Trophoblast cell (in vitro differentiated cells and primary cell): ENCODE results near the gene ARFGEF3.

Source experiments
- DNase-seq, 2 donors: peaks; one replicate each; pipeline ENCODE4 v3.0.0-alpha.2; 2016
- H2AFZ ChIP-seq: 2 replicates; pipeline ENCODE4 v1.6.1; 2013; ENCODE audit warnings: low read length, moderate library complexity, mild to moderate bottlenecking; ENCODE audit not compliant: insufficient read depth, poor library complexity
- H2AK5ac ChIP-seq: 2 replicates; pipeline ENCODE4 v1.6.1; 2013; ENCODE audit warnings: mild to moderate bottlenecking, low read length
- H2BK120ac ChIP-seq: 2 replicates; pipeline ENCODE4 v1.6.1; 2013; ENCODE audit warnings: low read length, mild to moderate bottlenecking, moderate library complexity; ENCODE audit not compliant: insufficient read depth, poor library complexity
- H2BK12ac ChIP-seq: 2 replicates; pipeline ENCODE4 v1.6.1; 2013; ENCODE audit warnings: mild to moderate bottlenecking, low read length, moderate library complexity
- H2BK5ac ChIP-seq: 2 replicates; pipeline ENCODE4 v1.6.1; 2013; ENCODE audit warnings: low read length, low read depth, moderate library complexity, mild to moderate bottlenecking; ENCODE audit not compliant: poor library complexity
- H3K14ac ChIP-seq: 2 replicates; pipeline ENCODE4 v1.6.1; 2013; ENCODE audit warnings: mild to moderate bottlenecking, low read length
- H3K18ac ChIP-seq: 2 replicates; pipeline ENCODE4 v1.6.1; 2013; ENCODE audit warnings: mild to moderate bottlenecking, low read length
- H3K23ac ChIP-seq: 2 replicates; pipeline ENCODE4 v1.6.1; 2013; ENCODE audit warnings: low read length
- H3K27ac ChIP-seq: 2 replicates; pipeline ENCODE4 v1.5.1; 2013; ENCODE audit warnings: low read depth, mild to moderate bottlenecking, inconsistent platforms, low read length, moderate library complexity
- H3K27me3 ChIP-seq: 2 replicates; pipeline ENCODE4 v1.6.1; 2013; ENCODE audit warnings: inconsistent platforms, mild to moderate bottlenecking, low read length, moderate library complexity; ENCODE audit not compliant: insufficient read depth
- H3K36me3 ChIP-seq, 2 experiments: 1 replicate in 1 of 2; 2 replicates in 1 of 2; pipeline ENCODE4 v1.6.1; 2013; ENCODE audit warnings: low read length in 2 of 2, mild to moderate bottlenecking in 2 of 2, moderate library complexity in 1 of 2; ENCODE audit not compliant: insufficient read depth in 2 of 2, control insufficient read depth in 1 of 2
- H3K4ac ChIP-seq: 2 replicates; pipeline ENCODE4 v1.6.1; 2013; ENCODE audit warnings: low read depth, mild to moderate bottlenecking, low read length, moderate library complexity
- H3K4me1 ChIP-seq, 2 experiments: 1 replicate in 1 of 2; 2 replicates in 1 of 2; pipeline ENCODE4 v1.6.1; 2013; ENCODE audit warnings: low read length in 2 of 2, mild to moderate bottlenecking in 2 of 2, moderate library complexity in 1 of 2; ENCODE audit not compliant: insufficient read depth in 2 of 2, control insufficient read depth in 1 of 2
- H3K4me2 ChIP-seq: 2 replicates; pipeline ENCODE4 v1.6.1; 2013; ENCODE audit warnings: inconsistent platforms, mild to moderate bottlenecking, low read length, moderate library complexity
- H3K4me3 ChIP-seq: 2 replicates; pipeline ENCODE4 v1.5.1; 2013; ENCODE audit warnings: mild to moderate bottlenecking, low read depth, low read length, inconsistent platforms
- H3K79me1 ChIP-seq: one replicate; pipeline ENCODE4 v1.6.1; 2013; ENCODE audit warnings: low read length
- H3K79me2 ChIP-seq: 2 replicates; pipeline ENCODE4 v1.6.1; 2013; ENCODE audit warnings: low read length, mild to moderate bottlenecking; ENCODE audit not compliant: control insufficient read depth, insufficient read depth, poor library complexity
- H3K9ac ChIP-seq: 2 replicates; pipeline ENCODE4 v1.6.1; 2013; ENCODE audit warnings: mild to moderate bottlenecking, low read length
- H3K9me3 ChIP-seq: 2 replicates; pipeline ENCODE4 v1.6.1; 2013; ENCODE audit warnings: low read depth, mild to moderate bottlenecking, control low read depth, inconsistent platforms, low read length; ENCODE audit not compliant: insufficient read depth
- H4K12ac ChIP-seq: 2 replicates; pipeline ENCODE4 v1.6.1; 2013; ENCODE audit warnings: low read depth, mild to moderate bottlenecking, low read length, moderate library complexity
- H4K8ac ChIP-seq: 2 replicates; pipeline ENCODE4 v1.6.1; 2013; ENCODE audit warnings: low read depth, mild to moderate bottlenecking, low read length, moderate library complexity
- H4K91ac ChIP-seq: one replicate; pipeline ENCODE4 v1.6.1; 2013; ENCODE audit warnings: low read depth, mild to moderate bottlenecking, low read length, moderate library complexity
- WGBS: extraction: QIAGEN DNeasy Blood & Tissue Kit; methylation state at CpG from one replicate; pipeline ENCODE4 v1.1.7; 2013; ENCODE audit warnings: missing lambda C conversion rate; ENCODE audit not compliant: insufficient read length, insufficient coverage; ENCODE audit errors: extremely low coverage; 5-methylcytosine and 5-hydroxymethylcytosine counted together

The ARFGEF3 gene

DNA sequence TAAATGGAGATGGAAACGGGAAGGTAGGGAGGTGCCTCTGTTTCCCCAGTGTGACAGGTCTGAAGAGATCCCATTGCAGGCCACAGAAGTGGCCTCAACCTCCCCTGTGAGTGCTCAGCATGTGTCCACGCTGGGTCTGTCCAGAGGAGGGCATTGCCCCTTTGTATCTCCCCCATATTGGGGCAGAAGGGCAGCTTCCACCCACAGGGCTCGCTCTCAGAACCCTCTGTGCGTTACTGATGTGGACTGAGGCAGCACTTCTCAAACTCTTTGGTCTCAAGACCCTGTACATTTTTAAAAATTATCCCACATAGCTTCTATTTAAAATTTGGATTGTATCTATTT lies 22.0 kb downstream of the ARFGEF3 start:
- H2BK12ac ChIP-seq = no peak overlapping the region
- H3K23ac ChIP-seq = no peak overlapping the region
- H2BK120ac ChIP-seq = no peak overlapping the region
- H2BK5ac ChIP-seq = no peak overlapping the region
- no CpG with 5 or more reads among the region's 4 CpGs for WGBS
- no peak overlapping the region for H4K12ac ChIP-seq
- H3K79me2 ChIP-seq = no peaks in the 10 kb centered on the region
- no peak overlapping the region for H4K91ac ChIP-seq
- no peak for DNase-seq
- H2AK5ac ChIP-seq = no peak overlapping the region
- no peaks in the 10 kb centered on the region for H3K27me3 ChIP-seq
- H4K8ac ChIP-seq = no peak overlapping the region
- H3K14ac ChIP-seq = no peak overlapping the region
- H3K18ac ChIP-seq = no peak overlapping the region
- no peak overlapping the region for H3K4me3 ChIP-seq
- no peaks in the 10 kb centered on the region for H3K9me3 ChIP-seq
- H3K36me3 ChIP-seq = no peaks in the 10 kb centered on the region
- no peak overlapping the region for H3K27ac ChIP-seq
- peaks cover 2 to 4% of the 10 kb centered on the region in 2 experiments for H3K4me1 ChIP-seq
- no peaks in the 10 kb centered on the region for H3K79me1 ChIP-seq
- H2AFZ ChIP-seq = no peak overlapping the region
- H3K4me2 ChIP-seq = no peak overlapping the region
- H3K9ac ChIP-seq = no peak overlapping the region
- H3K4ac ChIP-seq = no peak overlapping the region

DNA sequence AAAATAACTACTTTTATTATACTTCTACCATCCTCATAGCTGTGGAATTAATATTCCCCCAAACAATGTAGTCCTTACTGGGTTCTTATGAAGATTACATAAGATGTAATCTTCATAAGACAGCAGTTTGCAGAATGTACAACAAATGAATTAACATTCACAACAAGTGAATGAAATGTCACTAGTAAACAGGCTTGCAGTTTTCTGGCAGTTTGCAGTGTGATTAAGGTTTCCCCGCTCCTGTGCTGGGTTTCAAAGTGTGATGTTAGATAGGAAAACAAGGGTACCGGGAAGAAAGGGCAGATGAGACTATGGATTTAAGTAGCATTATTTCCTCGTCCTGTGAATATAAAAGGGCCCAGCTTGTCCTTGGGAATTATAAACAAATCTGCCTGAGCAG lies 22.5 kb downstream of the ARFGEF3 start:
- H3K27me3 ChIP-seq = no peaks in the 10 kb centered on the region
- H3K9ac ChIP-seq = no peak overlapping the region
- peaks cover 2 to 4% of the 10 kb centered on the region in 2 experiments for H3K4me1 ChIP-seq
- H3K4me3 ChIP-seq = no peak overlapping the region
- no peaks in the 10 kb centered on the region for H3K9me3 ChIP-seq
- H3K23ac ChIP-seq = no peak overlapping the region
- H3K18ac ChIP-seq = no peak overlapping the region
- no peak overlapping the region for H3K4ac ChIP-seq
- H4K8ac ChIP-seq = no peak overlapping the region
- no peaks in the 10 kb centered on the region for H3K36me3 ChIP-seq
- H4K91ac ChIP-seq = no peak overlapping the region
- H2BK120ac ChIP-seq = no peak overlapping the region
- no peak overlapping the region for H2AFZ ChIP-seq
- DNase-seq = no peak
- no peak overlapping the region for H2AK5ac ChIP-seq
- H3K79me2 ChIP-seq = no peaks in the 10 kb centered on the region
- H2BK5ac ChIP-seq = no peak overlapping the region
- no peak overlapping the region for H3K27ac ChIP-seq
- WGBS = no CpG with 5 or more reads among the region's 3 CpGs
- no peak overlapping the region for H3K14ac ChIP-seq
- no peak overlapping the region for H3K4me2 ChIP-seq
- H4K12ac ChIP-seq = no peak overlapping the region
- H3K79me1 ChIP-seq = no peaks in the 10 kb centered on the region
- H2BK12ac ChIP-seq = no peak overlapping the region

DNA sequence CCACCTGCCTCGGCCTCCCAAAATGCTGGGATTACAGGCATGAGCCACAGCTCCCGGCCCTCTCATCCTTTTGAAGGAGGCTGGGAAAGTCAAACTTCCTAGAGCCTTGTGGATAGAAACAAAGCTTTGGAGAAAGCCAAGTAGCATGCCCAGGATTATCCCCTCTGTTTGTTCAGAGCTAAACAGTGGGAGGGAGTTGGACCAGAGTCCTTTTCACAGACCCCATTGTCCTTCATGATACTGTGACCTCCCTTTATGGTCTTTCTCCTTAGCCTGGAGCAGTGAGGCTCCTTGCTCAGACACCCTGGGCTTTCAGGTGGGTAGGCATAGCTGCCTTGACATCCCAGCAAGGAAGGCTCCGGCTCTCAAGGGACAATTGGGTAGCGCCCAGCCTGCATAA lies 25.4 kb downstream of the ARFGEF3 start:
- no peak overlapping the region for H2BK5ac ChIP-seq
- H3K4me3 ChIP-seq = no peak overlapping the region
- no peak overlapping the region for H2BK12ac ChIP-seq
- no peaks in the 10 kb centered on the region for H3K79me1 ChIP-seq
- H3K79me2 ChIP-seq = no peaks in the 10 kb centered on the region
- no peak overlapping the region for H3K4me2 ChIP-seq
- no peak overlapping the region for H3K4ac ChIP-seq
- H2BK120ac ChIP-seq = no peak overlapping the region
- no peak overlapping the region for H4K8ac ChIP-seq
- no peak overlapping the region for H3K23ac ChIP-seq
- no peaks in the 10 kb centered on the region for H3K9me3 ChIP-seq
- no peak overlapping the region for H3K27ac ChIP-seq
- H4K91ac ChIP-seq = no peak overlapping the region
- H3K27me3 ChIP-seq = no peaks in the 10 kb centered on the region
- H3K9ac ChIP-seq = no peak overlapping the region
- WGBS = no CpG with 5 or more reads among the region's 4 CpGs
- H2AK5ac ChIP-seq = no peak overlapping the region
- no peak overlapping the region for H2AFZ ChIP-seq
- H3K4me1 ChIP-seq = peaks cover 2 to 4% of the 10 kb centered on the region in 2 experiments
- no peak for DNase-seq
- H3K36me3 ChIP-seq = no peaks in the 10 kb centered on the region
- H4K12ac ChIP-seq = no peak overlapping the region
- H3K18ac ChIP-seq = no peak overlapping the region
- H3K14ac ChIP-seq = no peak overlapping the region

DNA sequence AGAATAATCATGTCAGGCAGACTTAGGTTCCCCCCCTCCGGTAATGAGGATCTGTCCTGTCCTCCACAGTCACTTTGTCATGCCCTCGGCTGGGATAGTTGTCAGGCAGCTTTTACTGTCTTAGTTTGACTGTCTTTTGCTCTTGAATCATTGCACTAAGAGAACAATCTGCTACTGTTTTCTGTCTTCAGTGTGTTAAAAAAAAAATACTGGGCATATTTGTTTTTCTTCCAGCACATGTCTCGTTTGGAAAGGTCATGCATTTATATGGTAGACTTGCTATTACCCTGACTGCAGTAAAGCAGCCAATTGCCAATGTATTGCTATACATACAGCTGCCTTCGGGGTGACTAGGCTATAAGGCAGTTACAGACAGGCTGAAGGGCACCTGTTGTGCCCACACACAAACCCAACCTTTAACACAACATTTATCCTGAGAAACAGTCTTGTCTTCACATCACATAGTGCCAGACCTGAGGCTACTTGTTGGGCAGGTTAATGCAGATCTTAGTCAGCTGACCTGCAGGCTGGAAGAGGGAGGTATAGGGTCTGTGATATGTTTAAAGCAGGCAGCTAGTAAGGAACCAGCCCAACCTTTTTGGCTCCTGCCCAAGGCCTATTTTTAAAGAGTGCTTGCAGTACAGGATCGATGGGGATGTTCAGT lies 26.7 kb downstream of the ARFGEF3 start:
- Histone ChIP-seq H4K91ac (no peak overlapping the region), H3K79me1 (no peaks in the 10 kb centered on the region), H3K27ac (no peak overlapping the region), H3K4me2 (no peak overlapping the region), H2BK12ac (no peak overlapping the region), H3K9me3 (no peaks in the 10 kb centered on the region), H2AFZ (no peak overlapping the region), H3K9ac (no peak overlapping the region), H3K4me1 (peaks cover 2 to 4% of the 10 kb centered on the region in 2 experiments), H4K12ac (no peak overlapping the region), H3K18ac (no peak overlapping the region), H3K14ac (no peak overlapping the region), H2BK120ac (no peak overlapping the region), H3K4ac (no peak overlapping the region), H4K8ac (no peak overlapping the region), H3K27me3 (no peaks in the 10 kb centered on the region), H2AK5ac (no peak overlapping the region), H3K79me2 (no peaks in the 10 kb centered on the region), H3K23ac (peak overlapping the region; percentile 71), H3K4me3 (no peak overlapping the region), H3K36me3 (no peaks in the 10 kb centered on the region), H2BK5ac (no peak overlapping the region)
- no CpG with 5 or more reads among the region's 5 CpGs for WGBS
- DNase-seq = no peak
